Measurements from ENCODE around the gene MRPS27. TPM values are rescaled to one million over a fixed set of nuclear protein-coding genes. Genes with fewer than 3 reads are reported as not detected.
A peak's percentile ranks its signal among the peaks of the same experiment; 100 is the strongest.

MRPS27 gene
- total and polyA plus RNA-seq, 8 donors: 9.4 to 28.0 (median 20.6) TPM

- H3K4me1 ChIP-seq: peaks cover 0 to 19% (median 7%) of the 10 kb centered on the region in 3 donors
- TF ChIP-seq, protein P1, sequence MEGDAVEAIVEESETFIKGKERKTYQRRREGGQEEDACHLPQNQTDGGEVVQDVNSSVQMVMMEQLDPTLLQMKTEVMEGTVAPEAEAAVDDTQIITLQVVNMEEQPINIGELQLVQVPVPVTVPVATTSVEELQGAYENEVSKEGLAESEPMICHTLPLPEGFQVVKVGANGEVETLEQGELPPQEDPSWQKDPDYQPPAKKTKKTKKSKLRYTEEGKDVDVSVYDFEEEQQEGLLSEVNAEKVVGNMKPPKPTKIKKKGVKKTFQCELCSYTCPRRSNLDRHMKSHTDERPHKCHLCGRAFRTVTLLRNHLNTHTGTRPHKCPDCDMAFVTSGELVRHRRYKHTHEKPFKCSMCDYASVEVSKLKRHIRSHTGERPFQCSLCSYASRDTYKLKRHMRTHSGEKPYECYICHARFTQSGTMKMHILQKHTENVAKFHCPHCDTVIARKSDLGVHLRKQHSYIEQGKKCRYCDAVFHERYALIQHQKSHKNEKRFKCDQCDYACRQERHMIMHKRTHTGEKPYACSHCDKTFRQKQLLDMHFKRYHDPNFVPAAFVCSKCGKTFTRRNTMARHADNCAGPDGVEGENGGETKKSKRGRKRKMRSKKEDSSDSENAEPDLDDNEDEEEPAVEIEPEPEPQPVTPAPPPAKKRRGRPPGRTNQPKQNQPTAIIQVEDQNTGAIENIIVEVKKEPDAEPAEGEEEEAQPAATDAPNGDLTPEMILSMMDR (IDR thresholded peaks at IDR 0.05): no peak
- H3K36me3 ChIP-seq: no peaks in the 10 kb centered on the region
- H3K27ac ChIP-seq: no peak overlapping the region
- no peak overlapping the region for H3K4me3 ChIP-seq
- FAIRE-seq: no peak
- no peak for ATAC-seq
- H3K9me3 ChIP-seq: no peaks in the 10 kb centered on the region
- WGBS, 2 donors: 91 to 95% methylated on average over 10 of the region's 10 CpGs
- intact Hi-C loops (cut with DNase I): no loop called here
- no peaks in the 10 kb centered on the region for H3K27me3 ChIP-seq
- no peak for DNase-seq
Observed at GRCh38 chr5:72209147-72210115, 110.6 kb downstream of the MRPS27 start.

DNA sequence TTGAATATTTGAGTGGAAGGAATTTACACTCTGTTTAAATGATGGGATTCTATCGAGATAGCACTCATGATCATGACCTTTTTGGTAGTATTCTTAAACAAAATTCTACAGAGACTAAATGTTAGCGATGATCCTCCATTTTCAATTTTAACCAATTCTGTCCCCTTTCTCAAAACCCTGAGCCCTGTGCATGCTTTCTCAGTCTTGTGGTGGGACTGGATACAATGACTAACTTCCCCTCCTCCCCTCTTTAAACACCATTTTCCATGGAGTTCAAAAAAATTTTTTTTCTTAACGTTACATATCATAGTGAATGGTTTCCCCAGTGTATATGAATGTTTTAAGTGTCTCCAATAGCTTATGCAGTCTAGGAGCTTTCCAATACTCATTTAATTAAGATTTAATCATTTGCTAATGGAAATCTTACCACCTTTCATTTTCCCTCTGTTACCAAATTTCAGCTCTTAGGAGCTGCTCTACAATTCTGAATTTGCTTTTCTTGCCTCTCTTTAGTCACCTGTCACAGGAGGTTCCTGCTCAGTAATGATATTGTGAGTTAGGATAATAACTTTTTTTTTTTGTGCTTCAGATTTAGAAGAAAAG, 111.6 kb downstream of the MRPS27 start:
- no peaks in the 10 kb centered on the region for H3K9me3 ChIP-seq
- no peak overlapping the region for H3K27ac ChIP-seq
- ATAC-seq (no peak), FAIRE-seq (no peak), DNase-seq (no peak)
- WGBS, 2 donors: 94 to 98% methylated on average over 3 of the region's 3 CpGs
- H3K27me3 ChIP-seq: no peaks in the 10 kb centered on the region
- H3K36me3 ChIP-seq: no peaks in the 10 kb centered on the region
- no peak overlapping the region for H3K4me3 ChIP-seq
- TF ChIP-seq, protein P1 (IDR thresholded peaks at IDR 0.05): no peak
- intact Hi-C loops (cut with DNase I): no loop called here
- H3K4me1 ChIP-seq: peaks cover 0 to 19% (median 7%) of the 10 kb centered on the region in 3 donors

DNA sequence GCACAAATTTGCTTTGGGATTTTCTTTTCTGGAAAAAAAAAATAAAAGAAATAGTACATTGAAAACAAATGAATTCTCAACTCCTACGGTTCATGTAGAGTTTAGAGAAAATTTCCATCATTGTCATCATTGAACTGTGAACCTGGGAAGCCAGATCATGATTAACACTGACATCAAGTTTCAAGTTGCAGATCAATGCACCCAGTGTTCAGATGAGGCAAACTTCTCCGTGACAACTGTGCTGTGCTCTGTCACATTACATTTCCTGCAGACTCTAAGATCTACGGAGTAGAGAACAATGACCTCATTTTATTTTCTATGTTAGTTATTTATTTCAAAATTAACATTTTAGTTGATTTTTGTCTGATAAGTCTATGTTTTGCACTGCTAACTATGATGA, 113.0 kb downstream of the MRPS27 start:
- H3K36me3 ChIP-seq: no peaks in the 10 kb centered on the region
- no peaks in the 10 kb centered on the region for H3K27me3 ChIP-seq
- DNase-seq (no peak), ATAC-seq (peak in 1 of 4 donors; percentile 52), FAIRE-seq (no peak)
- H3K4me3 ChIP-seq: no peak overlapping the region
- 45 to 53% methylated on average over 3 of the region's 3 CpGs for WGBS, 2 donors
- TF ChIP-seq, protein P1 (IDR thresholded peaks at IDR 0.05): no peak
- no peaks in the 10 kb centered on the region for H3K9me3 ChIP-seq
- intact Hi-C loops (cut with DNase I): no loop called here
- no peak overlapping the region for H3K27ac ChIP-seq
- peaks cover 0 to 19% (median 7%) of the 10 kb centered on the region in 3 donors for H3K4me1 ChIP-seq

- Histone ChIP-seq H3K36me3 (no peaks in the 10 kb centered on the region), H3K4me1 (peaks cover 0 to 14% (median 5%) of the 10 kb centered on the region in 3 donors), H3K27me3 (no peaks in the 10 kb centered on the region), H3K4me3 (no peak overlapping the region), H3K27ac (no peak overlapping the region), H3K9me3 (no peaks in the 10 kb centered on the region)
- ATAC-seq: no peak
- FAIRE-seq: no peak
- intact Hi-C loops (cut with DNase I): no loop called here
- DNase-seq: no peak
- WGBS, 2 donors: 85 to 95% methylated on average over 3 of the region's 3 CpGs
- TF ChIP-seq, protein P1 (IDR thresholded peaks at IDR 0.05): no peak
Observed at GRCh38 chr5:72206160-72206559, 113.9 kb downstream of the MRPS27 start.
